H1 (cell line): ENCODE measurements around the gene SLC5A4.

Source experiments
- CTCF ChIP-seq, 3 experiments: IDR thresholded peaks; 1 replicate in 2 of 3; 2 replicates in 1 of 3; pipeline versions ENCODE4 v1.5.1 to v1.6.1; 2011; ENCODE audit warnings: low read length in 3 of 3, mild to moderate bottlenecking in 3 of 3, inconsistent platforms in 2 of 3, low read depth in 1 of 3, moderate library complexity in 1 of 3; ENCODE audit not compliant: insufficient read depth in 1 of 3; ENCODE audit errors: control extremely low read depth in 1 of 3
- MAFK ChIP-seq: IDR thresholded peaks from 2 replicates; pipeline ENCODE4 v1.6.1; 2012; ENCODE audit warnings: low read depth, mild to moderate bottlenecking, improper control_type of control experiment, low read length
- POLR2A ChIP-seq, 2 experiments: IDR thresholded peaks; 1 replicate in 1 of 2; 2 replicates in 1 of 2; pipeline ENCODE4 v1.6.1; 2011; ENCODE audit warnings: low read depth in 2 of 2, low read length in 2 of 2, mild to moderate bottlenecking in 2 of 2; ENCODE audit errors: control extremely low read depth in 1 of 2
- RAD21 ChIP-seq, 2 experiments: IDR thresholded peaks in 1 of 2; conservative IDR thresholded peaks in 1 of 2; 2 replicates each; pipeline ENCODE4 v1.6.1; 2011; ENCODE audit warnings: low read depth in 2 of 2, low read length in 2 of 2, improper control_type of control experiment in 1 of 2, inconsistent platforms in 1 of 2, mild to moderate bottlenecking in 1 of 2, moderate library complexity in 1 of 2
- SIN3A ChIP-seq, 2 experiments: IDR thresholded peaks in 1 of 2; conservative IDR thresholded peaks in 1 of 2; 2 replicates each; pipeline ENCODE4 v1.6.1; 2011 to 2012; ENCODE audit warnings: low read length in 2 of 2, improper control_type of control experiment in 1 of 2, low read depth in 1 of 2, mild to moderate bottlenecking in 1 of 2
- SP1 ChIP-seq: IDR thresholded peaks from 2 replicates; pipeline ENCODE4 v1.6.1; 2011; ENCODE audit warnings: low read depth, low read length
- SP4 ChIP-seq: IDR thresholded peaks from 2 replicates; pipeline ENCODE4 v1.6.1; 2012; ENCODE audit warnings: low read length, inconsistent platforms
- YY1 ChIP-seq: IDR thresholded peaks from 2 replicates; pipeline ENCODE4 v1.6.1; 2011; ENCODE audit warnings: low read depth, mild to moderate bottlenecking, low read length

- no peak for TF ChIP-seq SP1
- no peak for TF ChIP-seq YY1
- no peak for TF ChIP-seq CTCF (IDR thresholded peaks at IDR 0.05; ENCODE audit: control extremely low read depth in 1 of 3, insufficient read depth in 1 of 3, low read depth in 1 of 3, low read length in 3 of 3)
- no peak for TF ChIP-seq POLR2A (IDR thresholded peaks at IDR 0.05; ENCODE audit: control extremely low read depth in 1 of 2, low read depth in 2 of 2, low read length in 2 of 2)
- no peak for TF ChIP-seq RAD21 (IDR thresholded peaks at IDR 0.05 in 1 of 2, conservative IDR thresholded peaks at IDR 0.05 in 1 of 2; ENCODE audit: low read depth in 2 of 2, low read length in 2 of 2)
- no peak for TF ChIP-seq SP4
- TF ChIP-seq MAFK: no peak
- TF ChIP-seq SIN3A (conservative IDR thresholded peaks at IDR 0.05 in 1 of 2, IDR thresholded peaks at IDR 0.05 in 1 of 2; ENCODE audit: low read depth in 1 of 2, low read length in 2 of 2): no peak
These were observed 28.6 kb downstream of the SLC5A4 start for GRCh38 chr22:32226326-32227104.
